ENCODE measurements around the gene PAX3. TPM values are rescaled to one million over a fixed set of nuclear protein-coding genes. Genes with fewer than 3 reads are reported as not detected.

Gene PAX3
- total RNA-seq, 1 donor from 2014 or later = not detected

DNA sequence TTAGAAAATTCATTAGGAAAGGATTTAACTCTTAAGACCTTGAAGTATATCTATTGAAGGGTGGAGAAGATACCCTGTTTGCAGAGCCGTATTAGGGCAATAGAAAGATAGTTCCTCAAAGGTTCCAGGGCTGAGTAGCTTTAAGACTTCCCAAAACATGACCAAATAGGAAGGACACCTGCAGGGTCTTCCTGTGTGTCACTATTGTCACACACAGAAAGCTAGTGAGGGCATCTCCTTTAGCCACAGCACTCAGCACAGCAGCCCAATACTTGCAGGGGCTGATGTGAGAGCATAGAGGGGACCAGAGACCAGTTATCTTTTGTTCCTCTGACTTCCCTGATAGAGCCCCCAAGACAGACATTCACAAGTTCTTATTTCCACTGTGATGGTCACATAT is 93.7 kb downstream of the PAX3 start:
- Mint-ChIP-seq H3K27me3 (ENCODE audit: low read depth) (no peaks in the 10 kb centered on the region), H3K9me3 (no peaks in the 10 kb centered on the region), H3K4me3 (ENCODE audit: low read depth) (no peak overlapping the region), H3K4me1 (ENCODE audit: low read depth) (no peaks in the 10 kb centered on the region), H3K36me3 (ENCODE audit: low read depth) (no peaks in the 10 kb centered on the region), H3K27ac (no peak overlapping the region)
- intact Hi-C loops (cut with micrococcal nuclease) = no loop called here
- DNase-seq (ENCODE audit: low spot score) = no peak

DNA sequence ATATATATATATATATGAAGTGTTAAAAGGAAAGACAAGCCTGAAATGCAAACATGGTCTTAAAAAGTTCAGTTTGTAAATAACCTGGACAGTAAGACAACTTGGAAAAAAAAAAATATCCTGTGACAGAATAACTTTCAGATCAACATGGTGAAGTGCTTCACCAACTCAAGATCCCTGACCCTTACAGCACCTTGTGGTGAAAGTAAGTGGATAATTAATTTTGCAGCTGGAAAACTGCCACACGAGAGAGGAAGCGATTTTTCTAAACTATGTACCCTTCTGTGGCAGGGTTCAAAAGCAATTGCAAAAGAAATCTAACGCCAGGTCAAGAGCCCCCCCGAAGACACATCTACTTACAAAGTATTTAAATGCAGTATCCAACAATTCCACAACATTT is 95.8 kb downstream of the PAX3 start:
- Mint-ChIP-seq H3K4me1 (ENCODE audit: low read depth) (no peaks in the 10 kb centered on the region), H3K36me3 (ENCODE audit: low read depth) (no peaks in the 10 kb centered on the region), H3K27me3 (ENCODE audit: low read depth) (no peaks in the 10 kb centered on the region), H3K9me3 (no peaks in the 10 kb centered on the region), H3K4me3 (ENCODE audit: low read depth) (no peak overlapping the region), H3K27ac (no peak overlapping the region)
- no peak for DNase-seq (ENCODE audit: low spot score)
- intact Hi-C loops (cut with micrococcal nuclease) = no loop called here

DNA sequence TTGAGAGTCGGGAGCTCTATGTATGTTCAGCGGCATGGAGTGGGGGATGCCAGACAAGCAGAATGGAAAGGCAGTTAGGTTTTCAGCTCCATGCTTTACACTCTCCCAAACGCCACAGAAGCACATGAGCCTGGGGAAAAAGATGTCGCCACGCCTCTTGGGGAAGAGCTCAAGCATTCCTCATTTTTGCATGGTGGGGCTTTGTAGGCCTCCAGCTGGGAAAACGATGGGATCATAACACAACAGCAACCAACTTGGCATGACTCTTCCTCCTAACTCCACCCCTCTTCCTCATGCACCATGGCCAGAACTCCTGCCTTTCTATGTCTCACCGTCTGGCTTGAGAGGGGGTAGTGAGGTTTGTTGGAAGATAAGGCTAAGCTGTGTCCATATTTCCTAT is 102.6 kb downstream of the PAX3 start:
- intact Hi-C loops (cut with micrococcal nuclease) = no loop called here
- H3K9me3 Mint-ChIP-seq = no peaks in the 10 kb centered on the region
- H3K36me3 Mint-ChIP-seq (ENCODE audit: low read depth) = no peaks in the 10 kb centered on the region
- H3K4me3 Mint-ChIP-seq (ENCODE audit: low read depth) = no peak overlapping the region
- no peak for DNase-seq (ENCODE audit: low spot score)
- no peaks in the 10 kb centered on the region for H3K27me3 Mint-ChIP-seq (ENCODE audit: low read depth)
- no peak overlapping the region for H3K27ac Mint-ChIP-seq
- H3K4me1 Mint-ChIP-seq (ENCODE audit: low read depth) = no peaks in the 10 kb centered on the region

DNA sequence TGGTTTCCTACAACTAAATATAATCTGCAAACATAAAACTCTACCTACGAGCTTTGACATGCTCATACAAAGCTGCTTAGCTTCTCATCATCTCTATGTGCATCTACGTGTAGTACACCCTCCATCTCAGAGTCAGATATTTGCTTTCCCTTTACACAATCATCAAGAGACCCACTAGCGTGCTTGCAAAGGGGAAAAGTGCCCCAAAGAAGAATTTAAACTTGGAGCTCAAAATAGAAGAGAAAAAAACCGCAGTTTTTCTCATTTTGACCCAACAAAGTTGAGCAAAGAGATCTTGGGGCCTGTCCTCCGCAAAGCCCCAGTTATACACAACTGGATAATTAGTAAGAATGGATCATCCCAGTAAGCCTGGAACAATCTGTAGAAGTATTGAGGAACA is 104.1 kb downstream of the PAX3 start:
- no peak overlapping the region for H3K27ac Mint-ChIP-seq
- H3K27me3 Mint-ChIP-seq (ENCODE audit: low read depth) = no peaks in the 10 kb centered on the region
- H3K4me3 Mint-ChIP-seq (ENCODE audit: low read depth) = no peak overlapping the region
- H3K9me3 Mint-ChIP-seq = no peaks in the 10 kb centered on the region
- H3K4me1 Mint-ChIP-seq (ENCODE audit: low read depth) = no peaks in the 10 kb centered on the region
- H3K36me3 Mint-ChIP-seq (ENCODE audit: low read depth) = no peaks in the 10 kb centered on the region
- intact Hi-C loops (cut with micrococcal nuclease) = no loop called here
- no peak for DNase-seq (ENCODE audit: low spot score)

DNA sequence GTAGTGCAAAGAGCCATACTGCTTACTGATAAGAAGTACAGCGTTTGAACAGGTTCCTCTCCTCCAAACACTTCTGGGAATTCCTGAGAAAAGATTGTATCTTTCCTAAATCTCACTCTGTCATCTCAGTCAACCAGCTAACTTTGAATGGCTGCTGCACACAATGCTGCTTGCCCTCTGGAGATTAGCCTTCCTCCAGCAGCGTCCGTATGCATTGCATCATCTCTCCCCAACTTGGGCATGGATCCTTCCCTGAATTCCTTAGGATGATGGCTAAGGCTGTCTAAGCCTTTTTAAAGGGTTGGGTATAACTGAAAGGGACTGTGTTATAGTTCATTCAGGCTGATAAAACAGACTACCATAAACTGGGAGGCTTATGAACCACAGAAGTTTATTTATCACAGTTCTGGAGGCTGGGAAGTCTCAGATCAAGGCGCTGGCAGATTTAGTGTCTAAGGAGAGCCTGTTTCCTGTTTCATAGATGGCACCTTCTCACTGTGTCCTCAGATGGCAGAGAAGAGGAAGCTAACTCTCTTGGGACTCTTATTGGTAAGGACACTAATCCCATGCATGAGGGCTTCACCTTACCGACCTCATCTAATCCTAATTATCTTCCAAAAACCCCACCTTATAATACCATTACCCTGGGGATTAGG is 105.3 kb downstream of the PAX3 start:
- no peaks in the 10 kb centered on the region for H3K9me3 Mint-ChIP-seq
- H3K27me3 Mint-ChIP-seq (ENCODE audit: low read depth) = no peaks in the 10 kb centered on the region
- intact Hi-C loops (cut with micrococcal nuclease) = no loop called here
- no peak overlapping the region for H3K27ac Mint-ChIP-seq
- H3K4me3 Mint-ChIP-seq (ENCODE audit: low read depth) = no peak overlapping the region
- no peak for DNase-seq (ENCODE audit: low spot score)
- H3K4me1 Mint-ChIP-seq (ENCODE audit: low read depth) = no peaks in the 10 kb centered on the region
- H3K36me3 Mint-ChIP-seq (ENCODE audit: low read depth) = no peaks in the 10 kb centered on the region

DNA sequence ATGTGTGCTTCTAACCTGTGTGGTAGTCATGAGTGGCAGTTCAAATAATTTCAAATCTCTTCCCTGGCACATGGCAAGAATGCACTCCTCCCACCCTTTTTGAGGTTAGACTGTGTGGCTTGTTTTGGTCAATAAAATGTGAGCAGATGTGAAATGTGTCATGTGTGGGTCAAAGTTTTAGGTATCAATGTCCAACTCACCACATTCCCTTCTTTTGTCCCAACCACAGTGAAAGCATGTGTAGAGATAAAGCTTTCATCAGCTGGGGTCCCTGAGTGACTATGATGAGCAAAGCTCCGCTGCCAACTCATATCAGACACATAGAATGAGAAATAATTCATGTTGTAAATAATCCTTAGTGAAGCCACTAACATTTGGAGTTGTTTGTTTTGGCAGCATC is 118.2 kb downstream of the PAX3 start:
- no peaks in the 10 kb centered on the region for H3K9me3 Mint-ChIP-seq
- no peaks in the 10 kb centered on the region for H3K4me1 Mint-ChIP-seq (ENCODE audit: low read depth)
- H3K27ac Mint-ChIP-seq = no peak overlapping the region
- no peaks in the 10 kb centered on the region for H3K27me3 Mint-ChIP-seq (ENCODE audit: low read depth)
- intact Hi-C loops (cut with micrococcal nuclease) = no loop called here
- H3K36me3 Mint-ChIP-seq (ENCODE audit: low read depth) = no peaks in the 10 kb centered on the region
- no peak overlapping the region for H3K4me3 Mint-ChIP-seq (ENCODE audit: low read depth)
- DNase-seq (ENCODE audit: low spot score) = no peak

DNA sequence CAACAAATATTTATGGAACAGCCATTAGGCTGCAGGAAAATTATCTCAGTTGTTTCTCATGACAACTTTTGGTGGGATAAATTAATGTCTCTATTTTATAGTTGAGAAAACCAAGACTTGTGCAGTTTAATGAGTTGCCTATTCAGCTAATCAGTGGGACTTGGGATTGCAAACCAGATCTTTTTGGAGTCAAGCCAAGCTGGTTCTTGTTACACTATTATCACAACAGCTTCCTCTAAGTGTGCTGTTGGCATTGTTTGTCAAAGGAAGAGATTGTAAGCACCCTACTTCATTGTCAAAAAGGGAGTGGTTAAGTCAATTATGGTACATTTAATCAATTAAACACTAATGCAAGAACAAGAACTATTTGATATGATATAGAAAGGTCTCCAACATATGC is 119.2 kb downstream of the PAX3 start:
- Mint-ChIP-seq H3K4me3 (ENCODE audit: low read depth) (no peak overlapping the region), H3K9me3 (no peaks in the 10 kb centered on the region), H3K4me1 (ENCODE audit: low read depth) (no peaks in the 10 kb centered on the region)

DNA sequence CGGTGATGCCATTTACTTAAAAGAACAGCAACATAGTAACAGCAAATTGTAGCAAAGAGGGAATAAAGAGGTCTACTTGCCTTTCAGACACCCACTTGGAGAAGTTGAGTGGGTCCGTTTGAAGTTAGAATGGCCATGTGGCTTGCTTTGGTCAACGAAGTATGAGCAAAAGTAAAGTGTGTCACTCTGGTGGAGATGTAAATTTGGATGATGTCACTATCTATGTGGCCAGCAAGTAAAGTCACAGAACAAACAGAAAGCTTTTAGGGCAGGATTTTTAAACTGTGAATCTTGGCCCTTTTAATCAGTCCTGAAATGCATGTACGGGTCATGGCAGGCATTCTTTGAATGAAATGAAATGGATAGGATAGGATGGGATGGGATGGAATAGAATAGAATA is 120.3 kb downstream of the PAX3 start:
- no peaks in the 10 kb centered on the region for H3K4me1 Mint-ChIP-seq (ENCODE audit: low read depth)
- H3K36me3 Mint-ChIP-seq (ENCODE audit: low read depth) = no peaks in the 10 kb centered on the region
- H3K27me3 Mint-ChIP-seq (ENCODE audit: low read depth) = no peaks in the 10 kb centered on the region
- intact Hi-C loops (cut with micrococcal nuclease) = no loop called here
- H3K27ac Mint-ChIP-seq = no peak overlapping the region
- no peak overlapping the region for H3K4me3 Mint-ChIP-seq (ENCODE audit: low read depth)
- DNase-seq (ENCODE audit: low spot score) = no peak
- no peaks in the 10 kb centered on the region for H3K9me3 Mint-ChIP-seq

More for the DNA sequence above, 119.2 kb downstream of the PAX3 start:
- Mint-ChIP-seq H3K27me3 (ENCODE audit: low read depth) (no peaks in the 10 kb centered on the region), H3K27ac (no peak overlapping the region), H3K36me3 (ENCODE audit: low read depth) (no peaks in the 10 kb centered on the region)
- intact Hi-C loops (cut with micrococcal nuclease) = no loop called here
- no peak for DNase-seq (ENCODE audit: low spot score)

DNA sequence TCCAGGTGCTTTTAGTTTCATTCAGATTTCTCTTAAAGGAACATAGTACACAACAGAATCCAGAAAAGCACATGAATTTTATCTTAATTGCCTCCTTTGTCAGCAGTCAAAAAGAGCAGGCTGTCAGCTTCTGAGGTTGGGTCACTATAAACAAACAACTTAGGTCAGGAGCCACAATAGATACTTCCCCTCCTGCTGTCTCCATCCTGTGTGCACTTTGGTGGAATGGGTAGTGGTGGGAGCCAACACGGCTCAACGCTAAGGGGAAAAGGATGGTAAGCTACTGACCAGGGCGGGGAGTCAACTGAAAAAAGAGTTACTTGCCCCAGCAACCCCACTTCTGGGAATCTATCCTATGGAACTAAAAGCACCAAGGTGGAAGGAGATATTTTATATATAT is 121.9 kb downstream of the PAX3 start:
- H3K36me3 Mint-ChIP-seq (ENCODE audit: low read depth) = no peaks in the 10 kb centered on the region
- intact Hi-C loops (cut with micrococcal nuclease) = no loop called here
- no peak overlapping the region for H3K4me3 Mint-ChIP-seq (ENCODE audit: low read depth)
- H3K4me1 Mint-ChIP-seq (ENCODE audit: low read depth) = no peaks in the 10 kb centered on the region
- no peak overlapping the region for H3K27ac Mint-ChIP-seq
- no peaks in the 10 kb centered on the region for H3K9me3 Mint-ChIP-seq
- DNase-seq (ENCODE audit: low spot score) = no peak
- no peaks in the 10 kb centered on the region for H3K27me3 Mint-ChIP-seq (ENCODE audit: low read depth)

DNA sequence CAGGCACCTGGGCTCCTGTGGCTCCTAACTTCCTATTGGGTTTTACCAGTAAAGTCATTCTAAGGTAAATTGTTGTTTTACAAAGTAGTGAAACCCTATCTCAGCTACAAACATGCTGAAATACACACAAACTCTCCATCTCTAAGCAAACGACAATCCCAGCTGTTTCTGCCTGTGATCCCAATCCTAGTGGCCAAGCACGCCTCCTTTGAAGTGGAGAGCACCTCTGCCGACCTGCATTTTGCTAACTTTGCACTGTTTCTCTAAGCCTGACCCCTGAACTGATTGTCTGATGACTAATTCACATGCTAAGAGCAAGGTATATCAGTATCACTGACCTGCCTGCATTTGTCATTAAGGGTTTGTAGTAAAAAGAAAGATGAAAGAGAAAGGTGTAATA is 124.3 kb downstream of the PAX3 start:
- no peaks in the 10 kb centered on the region for H3K9me3 Mint-ChIP-seq
- H3K4me1 Mint-ChIP-seq (ENCODE audit: low read depth) = no peaks in the 10 kb centered on the region
- intact Hi-C loops (cut with micrococcal nuclease) = no loop called here
- no peaks in the 10 kb centered on the region for H3K27me3 Mint-ChIP-seq (ENCODE audit: low read depth)
- no peak for DNase-seq (ENCODE audit: low spot score)
- no peak overlapping the region for H3K4me3 Mint-ChIP-seq (ENCODE audit: low read depth)
- no peak overlapping the region for H3K27ac Mint-ChIP-seq
- H3K36me3 Mint-ChIP-seq (ENCODE audit: low read depth) = no peaks in the 10 kb centered on the region

DNA sequence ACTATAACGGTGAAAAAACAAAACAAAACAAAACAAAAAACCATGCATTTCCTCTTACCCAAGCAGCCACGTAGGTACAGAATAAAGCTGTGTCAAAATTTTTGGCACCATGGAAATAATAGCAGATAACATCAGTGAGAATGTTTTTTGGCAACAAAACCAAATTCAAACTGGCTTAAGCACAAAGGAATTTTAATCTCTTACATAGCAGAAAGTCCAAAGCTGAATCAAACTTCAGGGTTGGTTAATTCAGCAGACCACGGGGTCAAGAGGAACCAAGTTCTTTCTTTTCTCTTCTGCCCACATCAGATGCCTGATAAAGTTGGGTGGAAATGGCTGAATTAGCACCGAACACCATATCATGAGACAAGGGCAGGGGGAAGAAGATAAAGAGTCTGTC is 129.5 kb downstream of the PAX3 start:
- H3K4me1 Mint-ChIP-seq (ENCODE audit: low read depth) = no peaks in the 10 kb centered on the region
- no peak overlapping the region for H3K27ac Mint-ChIP-seq
- H3K27me3 Mint-ChIP-seq (ENCODE audit: low read depth) = no peaks in the 10 kb centered on the region
- H3K9me3 Mint-ChIP-seq = no peaks in the 10 kb centered on the region
- no peak for DNase-seq (ENCODE audit: low spot score)
- no peaks in the 10 kb centered on the region for H3K36me3 Mint-ChIP-seq (ENCODE audit: low read depth)
- intact Hi-C loops (cut with micrococcal nuclease) = no loop called here
- no peak overlapping the region for H3K4me3 Mint-ChIP-seq (ENCODE audit: low read depth)

DNA sequence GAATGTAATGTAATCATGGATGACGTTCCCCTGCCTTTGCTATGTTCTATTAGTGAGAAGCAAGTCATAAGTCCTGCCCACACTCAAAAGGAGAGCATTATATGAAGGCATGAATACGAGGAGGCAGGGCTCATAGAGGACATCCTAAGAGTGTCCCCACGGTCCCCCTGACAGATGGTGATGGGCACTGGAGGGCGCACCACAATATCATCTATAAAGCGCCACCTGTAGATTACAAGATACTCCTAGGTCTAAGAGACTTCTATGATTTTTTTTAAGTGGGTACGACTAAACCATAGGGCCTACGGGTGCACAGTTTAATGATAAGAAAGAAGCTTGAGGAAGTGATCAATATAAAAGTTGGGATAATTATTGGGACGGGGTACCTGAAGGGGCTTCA is 131.0 kb downstream of the PAX3 start:
- no peaks in the 10 kb centered on the region for H3K36me3 Mint-ChIP-seq (ENCODE audit: low read depth)
- no peaks in the 10 kb centered on the region for H3K9me3 Mint-ChIP-seq
- no peaks in the 10 kb centered on the region for H3K27me3 Mint-ChIP-seq (ENCODE audit: low read depth)
- intact Hi-C loops (cut with micrococcal nuclease) = no loop called here
- H3K4me1 Mint-ChIP-seq (ENCODE audit: low read depth) = no peaks in the 10 kb centered on the region
- no peak overlapping the region for H3K27ac Mint-ChIP-seq
- no peak for DNase-seq (ENCODE audit: low spot score)
- no peak overlapping the region for H3K4me3 Mint-ChIP-seq (ENCODE audit: low read depth)

DNA sequence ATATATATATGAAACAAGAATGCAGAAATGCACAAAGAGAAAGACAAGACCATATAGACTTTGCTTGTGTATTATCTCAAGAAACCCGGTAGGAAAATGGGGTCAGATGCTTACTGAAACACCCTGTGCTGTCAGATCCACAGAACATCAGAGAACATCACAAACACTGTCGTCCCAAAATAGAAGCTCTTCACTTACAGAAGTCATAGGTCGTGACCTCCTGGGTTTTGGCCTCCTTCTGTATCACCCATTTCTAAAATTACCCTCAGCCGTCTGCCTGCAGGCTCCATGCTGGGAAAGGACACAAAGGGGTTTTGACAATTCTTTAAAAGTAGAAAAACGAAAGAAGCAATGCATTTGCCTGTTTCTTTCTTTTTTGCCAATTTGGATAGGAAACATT is 137.9 kb downstream of the PAX3 start:
- Mint-ChIP-seq H3K36me3 (ENCODE audit: low read depth) (no peaks in the 10 kb centered on the region), H3K9me3 (no peaks in the 10 kb centered on the region), H3K27me3 (ENCODE audit: low read depth) (no peaks in the 10 kb centered on the region), H3K4me3 (ENCODE audit: low read depth) (no peak overlapping the region), H3K27ac (no peak overlapping the region), H3K4me1 (ENCODE audit: low read depth) (no peaks in the 10 kb centered on the region)
- intact Hi-C loops (cut with micrococcal nuclease) = no loop called here
- no peak for DNase-seq (ENCODE audit: low spot score)

DNA sequence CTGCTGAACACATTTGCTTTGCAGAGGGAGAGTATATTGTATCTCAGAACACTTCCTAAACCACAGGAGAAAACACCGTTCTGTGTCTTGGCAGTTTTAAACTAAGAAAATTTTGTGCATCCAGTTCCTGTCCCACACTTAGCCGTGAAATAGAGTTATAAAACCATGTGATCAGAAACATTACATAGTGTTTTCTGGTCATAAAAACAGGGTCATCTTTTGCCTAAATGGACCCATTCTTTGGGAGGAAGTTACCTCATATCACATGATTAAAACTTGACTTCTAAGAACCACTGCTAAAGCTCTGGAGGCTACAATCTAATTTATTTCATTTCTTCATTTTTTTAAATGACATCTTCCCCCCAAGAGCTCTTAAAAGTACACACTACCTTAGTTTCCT is 138.7 kb downstream of the PAX3 start:
- Mint-ChIP-seq H3K9me3 (no peaks in the 10 kb centered on the region), H3K27ac (no peak overlapping the region), H3K36me3 (ENCODE audit: low read depth) (no peaks in the 10 kb centered on the region), H3K4me1 (ENCODE audit: low read depth) (no peaks in the 10 kb centered on the region), H3K4me3 (ENCODE audit: low read depth) (no peak overlapping the region), H3K27me3 (ENCODE audit: low read depth) (no peaks in the 10 kb centered on the region)
- intact Hi-C loops (cut with micrococcal nuclease) = no loop called here
- no peak for DNase-seq (ENCODE audit: low spot score)

Measured in activated T-helper 2 cell treated with anti-CD3 and anti-CD28 coated beads, Interferon-gamma antibody, Interleukin-2, Interleukin-4, amounts not matched to agents 10 μg/mL and 5 μg/mL and 100 μg/mL, durations not matched to agents 14 hours and 24 hours and 36 hours (primary cell).